Urothelium cell line (cell line): Measurements from ENCODE around the gene TDRD7.
A peak's percentile ranks its signal among the peaks of the same experiment; 100 is the strongest.

Source experiments
- DNase-seq: peaks from one replicate; pipeline ENCODE4 v3.0.0; 2011; ENCODE audit warnings: low spot score, mixed read lengths
- FAIRE-seq: peaks from 2 replicates; lab custom pipeline; 2011; peaks lifted over from hg19 to GRCh38; lab: Jason Lieb, UNC

TDRD7 gene

GRCh38 chr9:97411789-97412625 is at the start of gene TDRD7:
Gene TDRD7, plus strand, starts transcription at chr9:97412096. Its CDS starts 16,370 bp downstream, at chr9:97428466.
- no peak for FAIRE-seq
- DNase-seq, result peak; percentile 93

- DNase-seq (no peak), FAIRE-seq (no peak)
These were observed 48.9 kb upstream of the TDRD7 start for GRCh38 chr9:97362777-97363545.

- FAIRE-seq (no peak), DNase-seq (no peak)
These were observed 48.1 kb upstream of the TDRD7 start for GRCh38 chr9:97363661-97364299.

- no peak for FAIRE-seq
- no peak for DNase-seq
These were observed 47.0 kb upstream of the TDRD7 start for GRCh38 chr9:97364769-97365490.

GRCh38 chr9:97365634-97366033 is 46.3 kb upstream of the TDRD7 start:
- no peak for FAIRE-seq
- no peak for DNase-seq

- no peak for FAIRE-seq
- no peak for DNase-seq
These were observed 45.4 kb upstream of the TDRD7 start for GRCh38 chr9:97366476-97366875.

GRCh38 chr9:97366889-97367288 is 45.0 kb upstream of the TDRD7 start:
- DNase-seq (no peak), FAIRE-seq (no peak)

GRCh38 chr9:97367729-97368128 is 44.2 kb upstream of the TDRD7 start:
- FAIRE-seq (no peak), DNase-seq (no peak)

GRCh38 chr9:97368964-97369363 is 42.9 kb upstream of the TDRD7 start:
- DNase-seq (no peak), FAIRE-seq (no peak)

GRCh38 chr9:97372580-97372979 is 39.3 kb upstream of the TDRD7 start:
- no peak for DNase-seq
- FAIRE-seq, result no peak

GRCh38 chr9:97373331-97373730 is 38.6 kb upstream of the TDRD7 start:
- DNase-seq, result no peak
- no peak for FAIRE-seq

- no peak for FAIRE-seq
- DNase-seq, result no peak
These were observed 37.1 kb upstream of the TDRD7 start for GRCh38 chr9:97374811-97375210.

- FAIRE-seq, result no peak
- no peak for DNase-seq
These were observed 35.0 kb upstream of the TDRD7 start for GRCh38 chr9:97376902-97377301.

- FAIRE-seq (no peak), DNase-seq (no peak)
These were observed 29.7 kb upstream of the TDRD7 start for GRCh38 chr9:97382099-97382718.

GRCh38 chr9:97384406-97385262 is 27.3 kb upstream of the TDRD7 start:
- DNase-seq, result no peak
- no peak for FAIRE-seq

- DNase-seq, result no peak
- FAIRE-seq, result no peak
These were observed 26.2 kb upstream of the TDRD7 start for GRCh38 chr9:97385626-97386264.

- DNase-seq, result no peak
- FAIRE-seq, result no peak
These were observed 25.6 kb upstream of the TDRD7 start for GRCh38 chr9:97386265-97386633.

- DNase-seq (peak; percentile 79), FAIRE-seq (no peak)
These were observed 25.0 kb upstream of the TDRD7 start for GRCh38 chr9:97386733-97387503.
